Vagina (tissue), 2 donors: Measurements from ENCODE around the gene GAS7. TPM values are rescaled to one million over a fixed set of nuclear protein-coding genes. Genes with fewer than 3 reads are reported as not detected.

Experiments
- DNase-seq, 2 donors: peaks; one replicate each; pipeline ENCODE4 v3.0.0-alpha.2; 2017; ENCODE audit errors: extremely low spot score in 2 of 2
- H3K27ac ChIP-seq: fragments of 200-600 bp; sonication (generic); one replicate; pipeline ENCODE4 v1.5.1; 2019
- H3K27me3 ChIP-seq: fragments of 200-600 bp; sonication (generic); one replicate; pipeline ENCODE4 v1.5.1; 2019
- H3K36me3 ChIP-seq, 2 donors: fragments of 200-600 bp; sonication (generic); one replicate each; pipeline ENCODE4 v1.5.1; 2017 to 2019
- H3K4me1 ChIP-seq: fragments of 200-600 bp; sonication (generic); one replicate; pipeline ENCODE4 v1.5.1; 2019
- H3K4me3 ChIP-seq, 2 donors: fragments of 200-600 bp; sonication (generic); 1 replicate in 1 of 2; 2 replicates in 1 of 2; pipeline ENCODE4 v1.5.1; 2016 to 2019
- H3K9me3 ChIP-seq: fragments of 200-600 bp; sonication (generic); one replicate; pipeline ENCODE4 v1.5.1; 2019
- POLR2A ChIP-seq, 2 donors: fragments of 450-650 bp; IDR thresholded peaks; one replicate each; pipeline ENCODE4 v1.6.1; 2017; ENCODE audit warnings: antibody characterized with exemption in 2 of 2, mild to moderate bottlenecking in 2 of 2, moderate library complexity in 2 of 2
- POLR2AphosphoS5 ChIP-seq, 2 donors: sonication (generic); formaldehyde crosslinking; IDR thresholded peaks; one replicate each; pipeline ENCODE4 v1.9.0; 2017; ENCODE audit warnings: antibody characterized with exemption in 2 of 2, mild to moderate bottlenecking in 2 of 2, low read depth in 1 of 2; ENCODE audit not compliant: insufficient read depth in 1 of 2
- intact Hi-C: fragments of 100-400 bp; cut with DNase I; formaldehyde crosslinking; loops from one replicate; pipeline ENCODE4 v1.15.1; 2023
- total RNA-seq: library from RNA; depleted of rRNA; stranded (reverse); fragments of >200 nt; gene quantifications from one replicate; pipeline ENCODE4 v1.2.3, GENCODE V29; 2016
- TF ChIP-seq, protein P1 (sequence below), 3 experiments: fragments of 450-650 bp in 2 of 3; fragments of 200-600 bp in 1 of 3; sonication (generic) in 1 of 3; IDR thresholded peaks; one replicate each; pipeline ENCODE4 v1.5.1; 2017 to 2019; ENCODE audit warnings: antibody characterized with exemption in 3 of 3, mild to moderate bottlenecking in 2 of 3, moderate library complexity in 2 of 3

GAS7 gene
- total RNA-seq, 1 donor from 2014 or later = 47.1 TPM

DNA sequence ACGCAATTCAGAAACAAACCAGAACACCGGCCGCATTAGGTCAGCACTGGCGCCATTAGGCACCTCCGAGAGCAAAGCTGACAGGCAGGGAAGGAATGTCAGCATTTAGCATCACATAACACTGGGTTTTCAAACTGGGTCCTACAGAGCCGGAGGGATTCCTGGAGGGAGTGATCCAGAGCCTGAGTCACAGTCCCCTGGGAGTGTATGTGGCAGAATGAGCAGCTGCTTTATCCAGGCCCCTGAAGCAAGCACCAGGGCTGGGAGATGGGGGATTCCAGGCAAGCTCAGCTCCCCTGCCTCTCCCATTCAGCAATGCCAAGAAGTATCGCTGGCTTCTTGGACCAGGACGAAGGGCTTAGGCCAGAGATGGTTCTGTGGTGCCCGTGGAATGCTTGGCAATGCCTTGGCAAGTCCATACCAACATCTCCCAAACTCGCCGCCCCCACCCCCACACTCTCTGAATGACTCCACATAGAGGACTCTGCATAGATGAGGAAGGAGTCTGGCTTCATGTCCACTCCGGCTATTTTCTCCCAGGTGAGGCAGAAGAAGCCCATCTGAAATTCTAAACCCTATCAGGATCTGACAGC is 20.4 kb downstream of the GAS7 start:
- H3K27me3 ChIP-seq = no peaks in the 10 kb centered on the region
- no peak overlapping the region for H3K27ac ChIP-seq
- no peak overlapping the region for H3K4me3 ChIP-seq
- no peaks in the 10 kb centered on the region for H3K36me3 ChIP-seq
- TF ChIP-seq POLR2AphosphoS5 (IDR thresholded peaks at IDR 0.05; ENCODE audit: insufficient read depth in 1 of 2, low read depth in 1 of 2) = no peak
- TF ChIP-seq POLR2A (IDR thresholded peaks at IDR 0.05) = no peak
- TF ChIP-seq, protein P1, sequence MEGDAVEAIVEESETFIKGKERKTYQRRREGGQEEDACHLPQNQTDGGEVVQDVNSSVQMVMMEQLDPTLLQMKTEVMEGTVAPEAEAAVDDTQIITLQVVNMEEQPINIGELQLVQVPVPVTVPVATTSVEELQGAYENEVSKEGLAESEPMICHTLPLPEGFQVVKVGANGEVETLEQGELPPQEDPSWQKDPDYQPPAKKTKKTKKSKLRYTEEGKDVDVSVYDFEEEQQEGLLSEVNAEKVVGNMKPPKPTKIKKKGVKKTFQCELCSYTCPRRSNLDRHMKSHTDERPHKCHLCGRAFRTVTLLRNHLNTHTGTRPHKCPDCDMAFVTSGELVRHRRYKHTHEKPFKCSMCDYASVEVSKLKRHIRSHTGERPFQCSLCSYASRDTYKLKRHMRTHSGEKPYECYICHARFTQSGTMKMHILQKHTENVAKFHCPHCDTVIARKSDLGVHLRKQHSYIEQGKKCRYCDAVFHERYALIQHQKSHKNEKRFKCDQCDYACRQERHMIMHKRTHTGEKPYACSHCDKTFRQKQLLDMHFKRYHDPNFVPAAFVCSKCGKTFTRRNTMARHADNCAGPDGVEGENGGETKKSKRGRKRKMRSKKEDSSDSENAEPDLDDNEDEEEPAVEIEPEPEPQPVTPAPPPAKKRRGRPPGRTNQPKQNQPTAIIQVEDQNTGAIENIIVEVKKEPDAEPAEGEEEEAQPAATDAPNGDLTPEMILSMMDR (IDR thresholded peaks at IDR 0.05) = no peak
- no peak for DNase-seq
- H3K9me3 ChIP-seq = no peaks in the 10 kb centered on the region
- intact Hi-C loops = no loop called here
- H3K4me1 ChIP-seq = peaks cover 18% of the 10 kb centered on the region

DNA sequence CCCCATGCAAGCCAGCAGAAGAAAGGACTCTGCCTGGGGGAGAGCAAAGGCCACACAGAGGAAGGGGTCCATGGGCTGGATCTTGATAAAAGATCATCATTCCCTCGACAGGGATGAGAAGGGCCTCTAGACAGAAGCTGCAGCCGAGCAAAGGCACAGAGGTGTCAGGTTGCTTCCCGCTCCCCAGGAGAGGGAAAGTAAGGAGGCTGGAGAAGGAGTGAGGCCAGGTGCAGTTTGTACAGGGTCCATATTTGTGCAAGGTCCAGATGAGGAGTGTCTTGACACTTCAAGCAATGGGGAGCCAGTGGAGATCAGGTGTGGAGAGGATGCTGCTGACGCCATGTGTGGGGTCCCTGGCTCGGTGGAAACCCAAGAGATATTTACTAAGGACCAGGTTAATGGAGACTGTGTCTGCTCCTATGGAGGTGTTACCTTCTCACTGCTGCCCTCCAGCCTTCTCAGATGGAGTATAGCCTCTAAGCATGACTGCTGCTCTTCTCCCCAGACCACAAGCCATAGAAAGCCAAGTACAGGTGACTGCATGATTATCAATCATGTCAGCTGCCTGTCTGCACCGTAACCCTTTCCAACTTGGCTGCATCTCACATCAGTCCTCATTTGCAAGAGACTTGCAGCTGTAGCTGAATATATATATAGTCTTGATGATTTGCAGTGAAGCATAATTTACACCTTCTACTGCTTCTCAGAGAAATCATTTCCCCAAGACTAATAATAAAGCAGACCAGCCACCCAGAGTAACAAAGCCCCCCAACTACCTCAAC is 21.1 kb downstream of the GAS7 start:
- intact Hi-C loops = no loop called here
- H3K27me3 ChIP-seq = no peaks in the 10 kb centered on the region

DNA sequence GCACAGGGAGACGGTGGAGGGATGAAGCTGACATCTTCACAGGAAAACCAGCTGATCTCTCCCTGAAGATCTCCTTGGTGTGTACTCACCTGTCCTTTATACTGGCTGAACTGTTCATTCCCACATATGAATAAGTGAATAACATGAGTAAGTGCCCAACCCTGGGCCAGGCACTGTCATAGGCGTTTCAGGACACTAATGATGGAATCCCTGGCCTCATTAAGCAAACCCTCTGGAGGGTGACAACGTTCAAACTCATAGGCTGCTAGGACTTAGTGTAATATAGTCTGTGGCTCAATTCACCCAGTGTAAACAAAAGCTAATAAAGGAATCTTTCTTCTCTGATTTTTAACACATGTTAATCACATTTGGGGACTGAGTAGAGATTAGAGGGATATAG is 24.5 kb downstream of the GAS7 start:
- no peak overlapping the region for H3K27ac ChIP-seq
- peaks cover 26% of the 10 kb centered on the region for H3K4me1 ChIP-seq
- TF ChIP-seq, protein P1 (IDR thresholded peaks at IDR 0.05) = no peak
- TF ChIP-seq POLR2A (IDR thresholded peaks at IDR 0.05) = no peak
- no peak for DNase-seq
- H3K4me3 ChIP-seq = no peak overlapping the region
- H3K9me3 ChIP-seq = no peaks in the 10 kb centered on the region
- H3K36me3 ChIP-seq = no peaks in the 10 kb centered on the region
- H3K27me3 ChIP-seq = no peaks in the 10 kb centered on the region
- intact Hi-C loops = no loop called here

More for the DNA sequence above, 21.1 kb downstream of the GAS7 start:
- no peaks in the 10 kb centered on the region for H3K36me3 ChIP-seq
- no peak for DNase-seq
- no peak overlapping the region for H3K4me3 ChIP-seq
- no peak for TF ChIP-seq POLR2AphosphoS5 (IDR thresholded peaks at IDR 0.05; ENCODE audit: insufficient read depth in 1 of 2, low read depth in 1 of 2)
- no peak for TF ChIP-seq POLR2A (IDR thresholded peaks at IDR 0.05)
- TF ChIP-seq, protein P1 (IDR thresholded peaks at IDR 0.05) = no peak
- peaks cover 21% of the 10 kb centered on the region for H3K4me1 ChIP-seq
- H3K27ac ChIP-seq = no peak overlapping the region
- no peaks in the 10 kb centered on the region for H3K9me3 ChIP-seq

DNA sequence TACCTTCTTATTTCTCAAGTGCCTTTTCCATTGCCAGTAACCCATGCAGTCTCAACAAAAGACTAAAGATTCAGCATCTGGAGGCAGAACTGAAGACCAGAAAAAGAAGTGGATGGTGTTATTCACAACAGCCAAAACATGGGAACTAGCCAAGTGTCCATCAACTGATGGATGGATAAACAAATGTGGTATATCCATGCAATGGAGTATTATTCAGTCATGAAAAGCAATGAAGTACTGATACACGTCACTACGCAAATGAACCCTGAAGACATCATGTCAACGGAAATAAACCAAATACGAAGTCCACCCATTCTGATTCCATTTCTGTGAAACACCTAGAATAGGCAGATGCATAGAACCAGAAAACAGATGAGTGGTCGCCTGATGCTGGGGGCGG is 25.6 kb downstream of the GAS7 start:
- H3K27me3 ChIP-seq = no peaks in the 10 kb centered on the region
- H3K27ac ChIP-seq = no peak overlapping the region
- intact Hi-C loops = no loop called here
- no peak for DNase-seq
- H3K9me3 ChIP-seq = no peaks in the 10 kb centered on the region
- no peaks in the 10 kb centered on the region for H3K36me3 ChIP-seq
- peaks cover 20% of the 10 kb centered on the region for H3K4me1 ChIP-seq
- no peak overlapping the region for H3K4me3 ChIP-seq
- TF ChIP-seq, protein P1 (IDR thresholded peaks at IDR 0.05) = no peak
- no peak for TF ChIP-seq POLR2A (IDR thresholded peaks at IDR 0.05)

DNA sequence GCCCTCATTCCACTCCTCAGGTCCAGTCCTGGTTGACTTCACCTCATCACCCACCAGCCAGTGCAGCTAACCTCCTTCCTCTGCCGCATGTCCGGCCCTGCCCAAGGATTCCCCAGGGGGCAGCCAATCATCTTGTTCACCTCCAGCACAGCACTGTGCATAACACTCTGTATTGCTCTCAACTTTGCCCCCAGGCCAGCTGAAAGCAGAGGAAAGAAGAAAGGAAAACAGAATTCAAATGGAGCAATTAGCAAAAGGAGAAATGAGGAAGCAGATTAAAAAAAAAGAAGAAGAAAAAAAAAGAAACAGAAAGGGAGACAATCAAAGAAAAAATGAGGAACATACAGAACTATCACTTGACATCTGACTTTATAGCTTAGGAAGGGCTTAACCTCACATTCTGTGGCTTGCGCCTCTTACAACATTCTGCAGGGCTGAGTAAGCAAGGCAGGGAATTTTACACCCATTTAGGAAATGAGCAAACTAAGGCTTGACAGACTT is 26.1 kb downstream of the GAS7 start:
- H3K36me3 ChIP-seq = no peaks in the 10 kb centered on the region
- DNase-seq = no peak
- no peak overlapping the region for H3K4me3 ChIP-seq
- H3K27me3 ChIP-seq = no peaks in the 10 kb centered on the region
- H3K4me1 ChIP-seq = peaks cover 16% of the 10 kb centered on the region
- TF ChIP-seq, protein P1 (IDR thresholded peaks at IDR 0.05) = no peak
- TF ChIP-seq POLR2A (IDR thresholded peaks at IDR 0.05) (no peak), POLR2AphosphoS5 (IDR thresholded peaks at IDR 0.05; ENCODE audit: insufficient read depth in 1 of 2, low read depth in 1 of 2) (no peak)
- peak overlapping the region; percentile 37 for H3K27ac ChIP-seq
- H3K9me3 ChIP-seq = no peaks in the 10 kb centered on the region
- intact Hi-C loops = no loop called here
